IMR-90 (cell line): ENCODE measurements around the gene THADA.

Experiments used
- BHLHE40 ChIP-seq: fragments of 150-350 bp; IDR thresholded peaks from 2 replicates; pipeline ENCODE4 v1.6.1; 2016; ENCODE audit warnings: mild to moderate bottlenecking, low read depth, low read length
- CHD1 ChIP-seq: IDR thresholded peaks from 2 replicates; pipeline ENCODE4 v1.6.1; 2012; ENCODE audit warnings: low read depth, low read length, improper control_type of control experiment
- MAZ ChIP-seq: IDR thresholded peaks from 2 replicates; pipeline ENCODE4 v1.6.1; 2012; ENCODE audit warnings: low read depth, mild to moderate bottlenecking, low read length, improper control_type of control experiment, moderate library complexity, borderline replicate concordance
- MXI1 ChIP-seq: IDR thresholded peaks from 2 replicates; pipeline ENCODE4 v1.6.1; 2012; ENCODE audit warnings: low read depth, mild to moderate bottlenecking, low read length, moderate library complexity, borderline replicate concordance
- NFE2L2 ChIP-seq: fragments of 150-350 bp; IDR thresholded peaks from 2 replicates; pipeline ENCODE4 v1.6.1; 2016; ENCODE audit warnings: low read depth, mild to moderate bottlenecking, low read length
- POLR2A ChIP-seq: IDR thresholded peaks from 2 replicates; pipeline ENCODE4 v1.6.1; 2012; ENCODE audit warnings: mild to moderate bottlenecking, low read depth, low read length
- RAD21 ChIP-seq: IDR thresholded peaks from 2 replicates; pipeline ENCODE4 v1.6.1; 2012; ENCODE audit warnings: low read length, improper control_type of control experiment
- RFX5 ChIP-seq: IDR thresholded peaks from 2 replicates; pipeline ENCODE4 v1.8.0; 2012; ENCODE audit warnings: low read depth, mild to moderate bottlenecking, low read length, moderate library complexity
- SMC3 ChIP-seq: fragments of 150-350 bp; IDR thresholded peaks from 2 replicates; pipeline ENCODE4 v1.6.1; 2016; ENCODE audit warnings: low read depth, mild to moderate bottlenecking, antibody characterized with exemption, low read length, moderate library complexity
- TF ChIP-seq, protein P1 (sequence below): conservative IDR thresholded peaks from 2 replicates; pipeline ENCODE4 v1.5.1; 2012; ENCODE audit warnings: mild to moderate bottlenecking, low read depth, low read length, improper control_type of control experiment

DNA sequence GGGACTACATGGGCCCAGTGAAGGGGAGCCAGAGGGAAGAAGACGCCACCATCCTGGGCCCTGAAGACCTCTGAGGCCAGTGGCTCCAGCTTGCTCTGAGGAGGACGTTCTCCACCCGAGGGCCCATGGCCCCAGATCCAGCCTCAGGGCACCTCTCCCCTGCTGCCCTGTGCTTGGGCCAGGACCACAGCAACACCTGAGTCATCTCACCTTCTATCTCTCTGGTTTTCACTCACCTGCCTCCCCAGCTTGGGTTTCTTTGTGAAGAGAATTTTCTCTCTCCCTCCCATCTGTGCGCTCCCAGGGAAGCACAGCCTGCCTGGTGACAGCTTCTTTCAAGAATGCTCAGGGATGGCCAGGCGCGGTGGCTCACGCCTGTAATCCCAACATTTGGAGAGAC lies 389.2 kb downstream of the THADA start:
- TF ChIP-seq, protein P1, sequence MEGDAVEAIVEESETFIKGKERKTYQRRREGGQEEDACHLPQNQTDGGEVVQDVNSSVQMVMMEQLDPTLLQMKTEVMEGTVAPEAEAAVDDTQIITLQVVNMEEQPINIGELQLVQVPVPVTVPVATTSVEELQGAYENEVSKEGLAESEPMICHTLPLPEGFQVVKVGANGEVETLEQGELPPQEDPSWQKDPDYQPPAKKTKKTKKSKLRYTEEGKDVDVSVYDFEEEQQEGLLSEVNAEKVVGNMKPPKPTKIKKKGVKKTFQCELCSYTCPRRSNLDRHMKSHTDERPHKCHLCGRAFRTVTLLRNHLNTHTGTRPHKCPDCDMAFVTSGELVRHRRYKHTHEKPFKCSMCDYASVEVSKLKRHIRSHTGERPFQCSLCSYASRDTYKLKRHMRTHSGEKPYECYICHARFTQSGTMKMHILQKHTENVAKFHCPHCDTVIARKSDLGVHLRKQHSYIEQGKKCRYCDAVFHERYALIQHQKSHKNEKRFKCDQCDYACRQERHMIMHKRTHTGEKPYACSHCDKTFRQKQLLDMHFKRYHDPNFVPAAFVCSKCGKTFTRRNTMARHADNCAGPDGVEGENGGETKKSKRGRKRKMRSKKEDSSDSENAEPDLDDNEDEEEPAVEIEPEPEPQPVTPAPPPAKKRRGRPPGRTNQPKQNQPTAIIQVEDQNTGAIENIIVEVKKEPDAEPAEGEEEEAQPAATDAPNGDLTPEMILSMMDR = no peak
- TF ChIP-seq BHLHE40 = no peak
- no peak for TF ChIP-seq NFE2L2
- TF ChIP-seq POLR2A = no peak
- no peak for TF ChIP-seq SMC3
- no peak for TF ChIP-seq RFX5
- TF ChIP-seq MXI1 = no peak
- no peak for TF ChIP-seq MAZ
- TF ChIP-seq CHD1 = no peak
- no peak for TF ChIP-seq RAD21
